Inflammatory macrophage treated with lipopolysaccharide for 4 hours (primary cell): ENCODE data around the gene PLCB1.
"Not testable (repeated sequence)": the region's sequence is repeated elsewhere in the genome, so short reads cannot be mapped to it uniquely, and the experiment has no call there.

Source experiments
- DNase-seq: peaks from one replicate; pipeline ENCODE4 v3.0.0-alpha.2; 2020

Gene PLCB1

GRCh38 chr20:8339349-8339748, 207.3 kb downstream of the PLCB1 start:
- no peak for DNase-seq

GRCh38 chr20:8342391-8342790, 210.3 kb downstream of the PLCB1 start:
- DNase-seq, result no peak

DNA sequence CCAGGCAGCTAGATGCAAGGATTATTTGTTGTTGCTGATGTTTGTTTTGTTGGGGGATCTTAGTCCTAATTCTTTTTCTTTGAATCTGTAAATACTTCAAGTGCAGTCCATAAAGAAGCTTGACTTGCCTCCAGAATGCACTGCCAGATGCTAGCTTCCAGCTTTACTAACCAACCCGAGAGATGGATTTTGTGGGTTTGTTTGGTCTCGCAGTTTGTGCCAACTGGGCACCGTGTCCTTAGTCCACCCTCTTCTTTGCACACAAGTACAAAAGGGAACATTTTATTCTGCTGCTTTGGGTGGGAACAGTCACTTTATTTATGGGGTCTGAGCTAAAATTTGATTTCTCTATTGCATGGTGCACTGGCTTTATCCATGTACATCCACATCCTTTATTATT, 212.0 kb downstream of the PLCB1 start:
- no peak for DNase-seq

DNA sequence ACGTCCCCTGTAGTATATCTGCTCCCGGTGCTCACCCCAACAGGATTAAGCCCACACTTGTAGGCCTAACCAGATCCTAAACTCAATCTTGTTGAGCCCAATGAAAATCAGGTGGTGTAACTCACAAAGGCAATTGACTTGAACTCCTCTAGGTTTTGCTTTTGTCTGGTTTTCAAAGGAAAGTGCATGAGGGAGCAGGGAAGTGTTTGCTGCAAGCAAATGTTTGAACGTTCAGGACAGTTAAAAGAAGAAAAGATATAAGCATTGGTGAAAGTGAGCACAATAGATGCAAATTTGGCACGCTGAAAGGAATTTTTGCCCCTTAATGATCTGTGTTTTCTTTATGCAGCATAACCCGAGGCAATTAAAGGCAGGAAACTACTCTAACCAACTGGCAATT, 212.6 kb downstream of the PLCB1 start:
- DNase-seq, result no peak

GRCh38 chr20:8346700-8347270, 214.7 kb downstream of the PLCB1 start:
- DNase-seq, result no peak

DNA sequence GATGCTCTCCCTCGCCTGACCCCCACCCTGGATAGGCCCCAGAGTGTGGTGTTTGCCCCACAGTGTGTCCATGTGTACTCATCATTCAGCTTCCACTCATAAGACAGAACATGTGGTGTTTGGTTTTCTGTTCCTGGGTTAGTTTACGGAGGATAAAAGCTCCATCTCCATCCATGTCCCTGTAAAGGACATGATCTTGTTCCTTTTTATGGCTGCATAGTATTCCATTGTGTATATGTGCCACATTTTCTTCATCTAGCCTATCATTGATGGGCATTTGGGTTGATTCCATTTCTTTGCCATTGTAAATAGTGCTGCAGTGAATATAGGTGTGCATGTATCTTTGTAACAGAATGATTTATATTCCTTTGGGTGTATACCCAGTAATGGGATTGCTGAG, 218.2 kb downstream of the PLCB1 start:
- DNase-seq, result not testable (repeated sequence)

DNA sequence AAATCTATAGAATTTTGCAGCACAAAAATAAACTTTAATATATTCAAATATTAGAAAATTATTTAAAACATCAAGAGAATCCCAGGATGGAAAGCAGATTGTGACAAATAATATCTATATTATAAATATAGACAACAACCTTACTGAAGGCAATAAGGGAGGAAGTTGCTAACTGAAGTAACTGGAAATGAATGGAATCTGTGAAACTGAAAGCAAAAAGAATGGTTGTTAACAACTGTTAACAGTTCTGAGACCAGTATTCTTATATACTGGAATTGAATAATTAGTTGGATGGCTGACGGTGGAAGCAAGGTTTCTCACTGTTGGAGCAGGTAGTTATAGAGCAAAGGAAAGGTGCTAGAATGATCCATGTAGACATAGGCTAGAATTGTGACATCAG, 220.4 kb downstream of the PLCB1 start:
- DNase-seq, result peak; percentile 60

DNA sequence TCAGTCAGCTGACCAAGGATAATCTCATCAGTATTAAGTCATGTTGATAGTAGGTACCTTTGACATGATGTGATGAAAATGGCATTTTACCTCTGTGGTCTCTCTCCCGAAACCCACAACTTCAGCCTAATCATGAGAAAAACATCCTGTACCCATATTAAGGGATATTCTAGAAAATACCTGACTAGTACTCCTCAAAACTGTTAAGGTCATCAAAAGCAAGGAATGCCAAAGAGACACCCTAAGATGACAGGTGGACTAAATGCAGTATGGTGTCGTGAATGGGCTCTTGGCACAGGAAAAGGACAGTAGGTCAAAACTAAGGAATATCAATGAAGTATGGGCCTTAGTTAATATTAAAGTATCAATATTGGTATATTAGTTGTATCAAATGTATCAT, 221.4 kb downstream of the PLCB1 start:
- no peak for DNase-seq

GRCh38 chr20:8355453-8355852, 223.4 kb downstream of the PLCB1 start:
- DNase-seq, result no peak

GRCh38 chr20:8356806-8357205, 224.7 kb downstream of the PLCB1 start:
- peak; percentile 76 for DNase-seq

GRCh38 chr20:8357703-8358102, 225.6 kb downstream of the PLCB1 start:
- DNase-seq, result no peak

DNA sequence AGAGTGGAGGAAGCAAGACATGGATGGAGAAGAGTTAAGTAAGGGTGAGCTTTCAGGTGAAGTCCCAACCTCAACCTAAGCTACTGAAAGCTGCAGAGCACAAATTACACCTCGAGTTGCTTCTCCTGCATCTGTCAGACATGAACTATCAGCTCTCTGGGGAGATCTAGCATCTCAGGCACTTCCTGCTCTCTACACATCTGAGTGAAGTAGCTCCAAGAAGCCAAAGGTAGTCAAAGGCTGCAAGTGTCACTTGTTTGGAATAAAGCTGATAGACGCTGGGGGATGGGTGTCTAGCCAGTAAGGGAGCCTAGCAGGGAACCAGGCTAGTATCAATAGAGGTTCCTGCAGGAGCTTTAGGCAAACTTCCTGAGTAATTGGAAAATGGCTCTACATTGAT, 228.0 kb downstream of the PLCB1 start:
- no peak for DNase-seq

DNA sequence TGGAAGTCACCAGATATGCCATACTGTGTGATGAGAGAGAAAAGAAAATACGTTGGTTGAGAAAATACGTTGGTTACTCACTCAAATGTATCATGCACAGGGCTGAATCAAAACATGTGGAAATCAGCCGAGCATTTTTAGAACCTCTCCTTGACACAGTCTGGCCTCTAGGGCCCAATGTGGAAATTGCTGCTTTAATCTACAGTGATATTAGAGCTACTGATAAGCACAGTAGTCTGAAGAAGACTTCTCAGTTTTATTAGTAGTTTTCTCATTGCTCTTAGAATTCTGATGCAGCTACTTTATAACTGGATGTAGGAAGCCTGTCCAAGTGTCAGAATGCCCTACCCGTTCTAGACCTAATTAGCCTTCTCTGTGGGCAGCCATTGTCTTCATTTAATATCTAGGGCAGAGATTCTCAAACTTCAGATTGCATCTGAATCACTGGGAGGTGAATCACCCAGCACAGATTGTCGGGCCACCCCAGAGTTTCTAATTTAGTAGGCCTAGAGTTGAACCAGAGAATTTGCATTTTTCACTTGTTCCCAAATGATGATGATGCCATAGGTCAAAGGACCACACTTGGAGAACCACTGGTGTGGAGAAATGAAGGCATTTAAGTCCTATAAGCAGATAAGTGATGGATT, 229.1 kb downstream of the PLCB1 start:
- DNase-seq, result peak; percentile 78

DNA sequence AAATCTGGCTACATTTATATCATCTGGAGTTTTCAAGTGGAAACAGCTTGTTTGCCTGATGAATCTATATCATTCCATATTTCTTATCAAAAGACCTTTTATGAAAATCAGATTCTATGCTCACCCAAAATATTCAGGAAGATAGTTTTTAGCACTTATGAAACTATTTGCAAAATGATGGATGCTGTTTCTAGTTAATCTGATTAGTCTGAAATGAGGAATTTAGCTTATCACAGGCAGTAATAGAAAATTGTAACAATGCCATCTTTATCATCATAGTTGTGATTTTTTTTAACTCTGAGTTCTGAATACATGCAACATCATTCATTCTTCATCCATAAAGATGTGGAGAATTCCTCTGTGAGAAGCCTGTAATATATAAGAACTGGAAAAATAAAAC, 229.7 kb downstream of the PLCB1 start:
- no peak for DNase-seq

DNA sequence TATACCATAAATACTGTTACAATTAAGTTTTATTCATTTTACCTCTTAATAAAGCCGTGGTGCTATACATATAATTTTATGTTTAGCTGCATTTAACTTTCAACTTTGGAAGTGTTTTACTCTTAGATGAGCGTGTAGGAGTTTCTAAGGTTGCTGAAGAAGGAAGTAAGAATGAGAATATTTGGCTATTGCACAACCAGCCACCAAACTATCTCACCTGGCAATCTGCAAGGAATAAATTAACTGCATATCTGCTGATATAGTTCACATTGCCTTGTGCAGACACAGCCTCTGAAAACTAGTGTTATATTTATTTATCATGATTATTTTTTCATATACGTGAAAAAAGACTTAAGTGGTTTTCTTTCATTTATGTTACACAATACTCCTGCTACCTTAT, 230.4 kb downstream of the PLCB1 start:
- no peak for DNase-seq

GRCh38 chr20:8363970-8364733, 232.1 kb downstream of the PLCB1 start:
- DNase-seq, result no peak

- DNase-seq, result no peak
Observed at GRCh38 chr20:8364734-8365078, 232.6 kb downstream of the PLCB1 start.

- no peak for DNase-seq
Observed at GRCh38 chr20:8365634-8366033, 233.6 kb downstream of the PLCB1 start.

DNA sequence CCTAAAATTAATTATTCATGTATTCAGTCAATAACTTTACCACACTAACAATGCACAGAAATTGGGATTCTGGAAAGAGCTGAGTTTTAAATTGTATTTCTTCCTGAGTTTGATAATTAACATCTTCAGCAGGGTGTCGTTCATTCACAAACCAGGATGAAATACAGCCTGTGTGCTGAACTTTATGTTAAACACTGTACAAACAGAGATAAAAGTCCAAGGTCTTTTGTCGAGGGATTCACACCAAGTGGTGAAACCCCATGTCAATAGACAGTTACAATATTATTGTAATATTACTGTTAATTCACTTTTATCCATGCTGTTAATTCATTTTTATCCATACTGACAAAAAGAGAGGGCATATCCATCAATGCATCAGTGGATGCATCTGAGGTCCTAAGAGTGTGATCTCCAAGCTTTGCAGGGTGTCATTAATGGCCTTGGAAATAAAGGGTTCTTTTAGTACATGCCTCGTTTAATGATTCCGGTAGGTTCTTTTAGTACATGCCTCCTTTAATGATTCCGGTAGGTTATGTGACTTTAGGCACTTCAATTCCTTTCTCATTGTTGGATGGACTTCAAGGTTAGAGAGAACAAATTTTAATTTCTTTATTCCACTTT, 234.3 kb downstream of the PLCB1 start:
- DNase-seq, result no peak

- DNase-seq, result peak; percentile 10
Observed at GRCh38 chr20:8367689-8368088, 235.6 kb downstream of the PLCB1 start.

DNA sequence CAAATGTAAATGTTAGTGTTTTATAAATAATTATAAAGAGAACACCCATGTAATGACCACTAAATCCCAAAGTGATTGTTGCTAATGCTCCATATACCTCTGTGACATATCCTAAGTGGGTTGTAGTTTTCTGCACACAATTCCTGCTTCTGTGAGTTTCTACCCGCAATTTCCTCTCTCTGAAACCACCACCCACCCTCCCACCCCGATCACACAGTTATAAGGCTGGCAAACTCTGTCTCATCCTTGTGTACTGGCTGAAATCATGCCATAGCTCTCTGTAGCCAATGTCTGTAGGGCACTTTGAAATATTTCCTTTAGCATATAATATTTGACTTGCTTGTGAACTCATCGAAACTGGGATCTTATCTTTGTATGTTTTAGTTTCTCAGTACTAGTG, 236.6 kb downstream of the PLCB1 start:
- DNase-seq, result peak; percentile 49

GRCh38 chr20:8369311-8369710, 237.2 kb downstream of the PLCB1 start:
- DNase-seq, result peak; percentile 79

- no peak for DNase-seq
Observed at GRCh38 chr20:8370774-8371173, 238.7 kb downstream of the PLCB1 start.

DNA sequence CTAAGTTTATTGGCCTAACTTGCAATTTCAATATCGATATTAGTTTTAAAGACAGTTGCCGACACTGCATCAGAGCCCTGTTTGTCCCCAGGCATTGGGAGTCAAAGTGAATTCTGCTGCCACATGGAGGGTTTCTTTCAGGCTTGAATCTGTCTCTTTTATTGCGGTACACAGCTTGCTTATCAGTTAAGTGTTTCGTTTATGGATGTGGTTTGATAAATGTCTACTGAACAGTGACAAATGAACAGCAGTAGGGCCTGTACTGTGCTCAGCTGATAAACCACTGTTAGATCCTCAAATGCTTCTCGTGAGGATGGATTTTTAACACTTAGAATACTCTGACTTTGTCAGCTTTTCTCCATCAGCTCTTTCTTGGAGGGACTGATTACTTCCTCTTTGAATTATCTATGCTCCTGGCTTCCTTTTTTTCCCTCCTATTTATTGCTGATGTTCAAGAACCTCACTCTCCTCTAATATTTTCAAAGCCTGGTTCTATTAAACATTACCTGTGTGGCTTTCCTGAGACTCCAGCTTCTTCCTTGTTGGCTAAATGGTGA, 240.8 kb downstream of the PLCB1 start:
- no peak for DNase-seq
